Smooth muscle cell (in vitro differentiated cells): ENCODE data around the gene CDK19. TPM values are rescaled to one million over a fixed set of nuclear protein-coding genes. Genes with fewer than 3 reads are reported as not detected.

Source experiments
- DNase-seq: peaks from one replicate; lab custom pipeline; 2025; ENCODE audit not compliant: unreplicated experiment; lab: John Stamatoyannopoulos, UW
- H2AFZ ChIP-seq: fragments of 200-600 bp; sonication (generic); 2 replicates; pipeline ENCODE4 v1.6.0; 2016; ENCODE audit warnings: antibody characterized with exemption, low read depth, mild to moderate bottlenecking
- H3F3A ChIP-seq: fragments of 200-600 bp; sonication (generic); 2 replicates; pipeline ENCODE4 v1.6.0; 2017; ENCODE audit warnings: antibody characterized with exemption, low read depth
- H3K27ac ChIP-seq: fragments of 200-600 bp; sonication (generic); 2 replicates; pipeline ENCODE4 v1.5.1; 2016; ENCODE audit warnings: low read depth, mild to moderate bottlenecking
- H3K27me3 ChIP-seq: fragments of 200-600 bp; sonication (generic); 2 replicates; pipeline ENCODE4 v1.6.1; 2016; ENCODE audit warnings: low read depth, mild to moderate bottlenecking
- H3K36me3 ChIP-seq: fragments of 200-600 bp; sonication (generic); 2 replicates; pipeline ENCODE4 v1.5.1; 2016; ENCODE audit warnings: low read depth
- H3K4me1 ChIP-seq: fragments of 200-600 bp; sonication (generic); 2 replicates; pipeline ENCODE4 v1.5.1; 2016; ENCODE audit warnings: low read depth
- H3K4me2 ChIP-seq: fragments of 200-600 bp; sonication (generic); 2 replicates; pipeline ENCODE4 v1.6.0; 2016; ENCODE audit warnings: mild to moderate bottlenecking
- H3K4me3 ChIP-seq: fragments of 200-600 bp; sonication (generic); 2 replicates; pipeline ENCODE4 v1.5.1; 2016; ENCODE audit warnings: mild to moderate bottlenecking
- H3K79me2 ChIP-seq: fragments of 200-600 bp; sonication (generic); 2 replicates; pipeline ENCODE4 v1.6.0; 2016; ENCODE audit warnings: low read depth, mild to moderate bottlenecking
- H3K9ac ChIP-seq: fragments of 200-600 bp; sonication (generic); 2 replicates; pipeline ENCODE4 v1.6.0; 2016; ENCODE audit warnings: low read depth
- H3K9me3 ChIP-seq: fragments of 200-600 bp; sonication (generic); replicated peaks from 2 replicates; pipeline ENCODE4 v1.5.1; 2016; ENCODE audit warnings: low read depth
- H4K20me1 ChIP-seq: fragments of 200-600 bp; sonication (generic); 2 replicates; pipeline ENCODE4 v1.6.0; 2016; ENCODE audit warnings: low read depth
- CTCF ChIP-seq: fragments of 200-600 bp; sonication (generic); IDR thresholded peaks from 2 replicates; pipeline ENCODE4 v1.5.1; 2017; ENCODE audit warnings: borderline replicate concordance, mild to moderate bottlenecking, antibody characterized with exemption; ENCODE audit not compliant: insufficient read depth, poor library complexity, severe bottlenecking
- WGBS: methylation state at CpG from one replicate; pipeline ENCODE4 v1.1.7; 2016; ENCODE audit warnings: low lambda C conversion rate; 5-methylcytosine and 5-hydroxymethylcytosine counted together
- polyA plus RNA-seq: library from polyadenylated mRNA; unstranded; fragments of >200 nt; fragmentation: Nextera tagmentation; extraction: Ambion mirVana; gene quantifications from 2 replicates; pipeline ENCODE4 v1.2.1, GENCODE V29; 2016
- total RNA-seq: library from RNA; depleted of rRNA; stranded (reverse); fragments of >200 nt; gene quantifications from 2 replicates; pipeline ENCODE4 v1.2.3, GENCODE V29; 2014

CDK19 gene
- total and polyA plus RNA-seq, 2 experiments from 2014 or later, result 3.7 to 14.0 TPM

GRCh38 chr6:110626442-110626841 is 188.8 kb downstream of the CDK19 start:
- Histone ChIP-seq H3K4me1 (no peaks in the 10 kb centered on the region), H3K79me2 (no peaks in the 10 kb centered on the region), H4K20me1 (no peaks in the 10 kb centered on the region), H2AFZ (no peak overlapping the region), H3K4me2 (no peak overlapping the region), H3K27ac (no peak overlapping the region), H3F3A (no peaks in the 10 kb centered on the region), H3K36me3 (peaks cover 4% of the 10 kb centered on the region), H3K9me3 (no peaks in the 10 kb centered on the region), H3K27me3 (no peaks in the 10 kb centered on the region), H3K9ac (no peak overlapping the region), H3K4me3 (no peak overlapping the region)
- DNase-seq, result no peak
- no peak for TF ChIP-seq CTCF
- 90% methylated on average over 1 of the region's 1 CpG for WGBS

GRCh38 chr6:110625883-110626282 is 189.4 kb downstream of the CDK19 start:
- H3K27ac ChIP-seq, result no peak overlapping the region
- no peaks in the 10 kb centered on the region for H3K27me3 ChIP-seq
- no peak overlapping the region for H3K4me3 ChIP-seq
- no peak overlapping the region for H2AFZ ChIP-seq
- H4K20me1 ChIP-seq, result no peaks in the 10 kb centered on the region
- no peaks in the 10 kb centered on the region for H3K9me3 ChIP-seq
- H3K36me3 ChIP-seq, result peaks cover 4% of the 10 kb centered on the region
- H3K9ac ChIP-seq, result no peak overlapping the region
- H3K4me1 ChIP-seq, result no peaks in the 10 kb centered on the region
- H3F3A ChIP-seq, result no peaks in the 10 kb centered on the region
- no peak for TF ChIP-seq CTCF
- no peaks in the 10 kb centered on the region for H3K79me2 ChIP-seq
- DNase-seq, result no peak
- no peak overlapping the region for H3K4me2 ChIP-seq
- 70% methylated on average over 2 of the region's 2 CpGs for WGBS

- no peaks in the 10 kb centered on the region for H3K4me1 ChIP-seq
- 86% methylated on average over 2 of the region's 2 CpGs for WGBS
- H3K9me3 ChIP-seq, result no peaks in the 10 kb centered on the region
- H3K4me2 ChIP-seq, result no peak overlapping the region
- no peaks in the 10 kb centered on the region for H3K79me2 ChIP-seq
- no peak overlapping the region for H3K4me3 ChIP-seq
- H4K20me1 ChIP-seq, result no peaks in the 10 kb centered on the region
- H3K9ac ChIP-seq, result no peak overlapping the region
- DNase-seq, result no peak
- no peak overlapping the region for H3K27ac ChIP-seq
- H3K36me3 ChIP-seq, result peaks cover 4% of the 10 kb centered on the region
- TF ChIP-seq CTCF, result no peak
- H2AFZ ChIP-seq, result no peak overlapping the region
- no peaks in the 10 kb centered on the region for H3F3A ChIP-seq
- no peaks in the 10 kb centered on the region for H3K27me3 ChIP-seq
These were observed 192.2 kb downstream of the CDK19 start for GRCh38 chr6:110622912-110623578.

GRCh38 chr6:110621061-110621460 is 194.2 kb downstream of the CDK19 start:
- no peak overlapping the region for H3K4me2 ChIP-seq
- 97% methylated on average over 9 of the region's 9 CpGs for WGBS
- no peak overlapping the region for H3K4me3 ChIP-seq
- H3K27ac ChIP-seq, result no peak overlapping the region
- H4K20me1 ChIP-seq, result no peaks in the 10 kb centered on the region
- H2AFZ ChIP-seq, result no peak overlapping the region
- no peaks in the 10 kb centered on the region for H3K9me3 ChIP-seq
- no peak for DNase-seq
- no peaks in the 10 kb centered on the region for H3K4me1 ChIP-seq
- no peak for TF ChIP-seq CTCF
- H3K36me3 ChIP-seq, result peaks cover 4% of the 10 kb centered on the region
- no peaks in the 10 kb centered on the region for H3F3A ChIP-seq
- H3K79me2 ChIP-seq, result no peaks in the 10 kb centered on the region
- H3K9ac ChIP-seq, result no peak overlapping the region
- H3K27me3 ChIP-seq, result no peaks in the 10 kb centered on the region
